ENCODE measurements around the gene ELF4.

The ELF4 gene

GRCh38 chrX:130083656-130084382 is 26.5 kb downstream of the ELF4 start:
- H3K4me3 ChIP-seq (ENCODE audit: low read length), result peak overlapping the region; percentile 33; the same call in 1 of the 2 replicates
- no peak for TF ChIP-seq ZNF274 (IDR thresholded peaks at IDR 0.05; ENCODE audit: low read depth, low read length)

GRCh38 chrX:130083107-130083490 is 27.2 kb downstream of the ELF4 start:
- H3K4me3 ChIP-seq (ENCODE audit: low read length), result peak overlapping the region; percentile 33; the same call in 1 of the 2 replicates
- no peak for TF ChIP-seq ZNF274 (IDR thresholded peaks at IDR 0.05; ENCODE audit: low read depth, low read length)

GRCh38 chrX:130082244-130083106 is 27.8 kb downstream of the ELF4 start:
- no peak for TF ChIP-seq ZNF274 (IDR thresholded peaks at IDR 0.05; ENCODE audit: low read depth, low read length)
- peak overlapping the region; percentile 11; the same call in 1 of the 2 replicates for H3K4me3 ChIP-seq (ENCODE audit: low read length)

- H3K4me3 ChIP-seq (ENCODE audit: low read length), result no peak overlapping the region; the same call in 1 of the 2 replicates
- TF ChIP-seq ZNF274 (IDR thresholded peaks at IDR 0.05; ENCODE audit: low read depth, low read length), result no peak
Measured at GRCh38 chrX:130081421-130082045, 28.8 kb downstream of the ELF4 start.

- H3K4me3 ChIP-seq (ENCODE audit: low read length), result no peak overlapping the region
- no peak for TF ChIP-seq ZNF274 (IDR thresholded peaks at IDR 0.05; ENCODE audit: low read depth, low read length)
Measured at GRCh38 chrX:130080791-130081367, 29.4 kb downstream of the ELF4 start.

GRCh38 chrX:130079824-130080406 is 30.4 kb downstream of the ELF4 start:
- TF ChIP-seq ZNF274 (IDR thresholded peaks at IDR 0.05; ENCODE audit: low read depth, low read length), result no peak

GRCh38 chrX:130075777-130076176 is 34.5 kb downstream of the ELF4 start:
- H3K4me3 ChIP-seq (ENCODE audit: low read length), result no peak overlapping the region
- no peak for TF ChIP-seq ZNF274 (IDR thresholded peaks at IDR 0.05; ENCODE audit: low read depth, low read length)

More at GRCh38 chrX:130079824-130080406, 30.4 kb downstream of the ELF4 start:
- H3K4me3 ChIP-seq (ENCODE audit: low read length), result no peak overlapping the region

GRCh38 chrX:130072345-130072740 is 38.0 kb downstream of the ELF4 start:
- TF ChIP-seq ZNF274 (IDR thresholded peaks at IDR 0.05; ENCODE audit: low read depth, low read length), result no peak

GRCh38 chrX:130071611-130072344 is 38.5 kb downstream of the ELF4 start:
- no peak overlapping the region for H3K4me3 ChIP-seq (ENCODE audit: low read length)
- no peak for TF ChIP-seq ZNF274 (IDR thresholded peaks at IDR 0.05; ENCODE audit: low read depth, low read length)

More at GRCh38 chrX:130072345-130072740, 38.0 kb downstream of the ELF4 start:
- no peak overlapping the region for H3K4me3 ChIP-seq (ENCODE audit: low read length)

- no peak overlapping the region for H3K4me3 ChIP-seq (ENCODE audit: low read length)
Measured at GRCh38 chrX:130066975-130067615, 43.2 kb downstream of the ELF4 start.

GRCh38 chrX:130060122-130061069 is 49.9 kb downstream of the ELF4 start:
- peak overlapping the region; percentile 37; the same call in 1 of the 2 replicates for H3K4me3 ChIP-seq (ENCODE audit: low read length)
- TF ChIP-seq ZNF274 (IDR thresholded peaks at IDR 0.05; ENCODE audit: low read depth, low read length), result no peak

More at GRCh38 chrX:130066975-130067615, 43.2 kb downstream of the ELF4 start:
- no peak for TF ChIP-seq ZNF274 (IDR thresholded peaks at IDR 0.05; ENCODE audit: low read depth, low read length)

All from GM08714 (cell line).